Skin of body (tissue), 2 donors: ENCODE measurements around the gene USP9X. TPM values are rescaled to one million over a fixed set of nuclear protein-coding genes. Genes with fewer than 3 reads are reported as not detected.
"Not testable (repeated sequence)": the region's sequence is repeated elsewhere in the genome, so short reads cannot be mapped to it uniquely, and the experiment has no call there.

Experiments used
- DNase-seq: peaks from one replicate; lab custom pipeline; 2025; lab: John Stamatoyannopoulos, UW
- total RNA-seq: library from RNA; depleted of rRNA; stranded (reverse); fragments of >200 nt; gene quantifications from one replicate; pipeline ENCODE4 v1.2.3, GENCODE V29; 2014

Gene USP9X
- total RNA-seq, 1 donor from 2014 or later: 122 TPM

DNA sequence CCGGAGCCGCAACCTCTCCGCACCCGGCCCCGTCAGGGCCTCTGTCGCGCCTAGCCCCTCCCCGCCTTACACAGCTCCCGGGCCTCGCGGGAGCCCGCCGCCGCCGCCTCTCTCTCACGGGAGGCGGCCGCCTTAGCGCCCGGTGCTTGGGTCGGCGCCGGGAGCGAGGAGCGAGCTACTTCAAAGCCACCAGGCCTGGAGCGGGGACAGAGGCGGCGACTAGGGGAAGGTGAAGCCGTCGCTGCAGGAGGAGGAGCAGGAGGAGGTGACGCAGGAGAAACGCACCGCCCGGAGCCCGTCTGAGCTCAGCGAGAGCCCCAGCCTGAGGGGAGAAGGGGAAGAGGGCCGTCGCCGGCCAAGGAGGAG, 250 bp downstream of the USP9X start:
- DNase-seq: no peak

- DNase-seq: no peak
Measured at GRCh38 chrX:41085878-41086626, 807 bp downstream of the USP9X start.

DNA sequence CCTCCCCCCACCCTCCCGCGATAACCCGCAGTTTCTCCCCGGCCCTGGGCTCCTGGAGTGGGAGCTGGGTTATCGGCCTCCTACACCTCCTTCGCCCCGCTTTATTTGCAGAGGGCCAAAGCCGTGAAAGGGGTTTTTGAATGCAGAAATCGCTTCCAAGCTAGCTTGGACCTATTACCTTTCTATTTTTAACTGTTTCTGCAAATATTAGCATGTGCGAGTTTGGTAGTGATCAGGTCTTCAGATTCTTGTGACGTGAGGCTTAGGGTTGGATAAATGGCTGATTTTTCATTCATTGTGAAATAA, 1.3 kb downstream of the USP9X start:
- no peak for DNase-seq

DNA sequence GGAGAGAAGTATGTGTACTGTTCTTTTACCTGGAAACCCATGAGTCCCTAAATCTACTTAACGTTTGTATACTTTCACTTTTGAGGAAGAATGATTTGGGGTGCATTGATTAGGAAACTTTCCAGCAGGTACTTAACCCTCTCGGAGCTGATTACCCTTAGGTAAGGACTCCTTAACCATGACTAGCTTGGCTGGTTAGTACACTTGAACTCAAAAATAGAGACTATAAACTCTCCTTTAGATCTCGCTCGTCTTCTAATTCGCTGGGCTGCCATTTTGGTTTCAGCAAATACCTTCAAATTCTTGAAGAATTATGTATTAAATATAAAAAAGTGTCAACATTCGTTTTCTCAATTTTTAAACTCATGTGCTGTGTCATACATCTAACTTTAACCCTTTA, 2.0 kb downstream of the USP9X start:
- no peak for DNase-seq

GRCh38 chrX:41090568-41091238, 5.5 kb downstream of the USP9X start:
- no peak for DNase-seq

GRCh38 chrX:41092776-41093175, 7.5 kb downstream of the USP9X start:
- DNase-seq: no peak

GRCh38 chrX:41095174-41095573, 9.9 kb downstream of the USP9X start:
- no peak for DNase-seq

GRCh38 chrX:41095908-41096307, 10.7 kb downstream of the USP9X start:
- no peak for DNase-seq

DNA sequence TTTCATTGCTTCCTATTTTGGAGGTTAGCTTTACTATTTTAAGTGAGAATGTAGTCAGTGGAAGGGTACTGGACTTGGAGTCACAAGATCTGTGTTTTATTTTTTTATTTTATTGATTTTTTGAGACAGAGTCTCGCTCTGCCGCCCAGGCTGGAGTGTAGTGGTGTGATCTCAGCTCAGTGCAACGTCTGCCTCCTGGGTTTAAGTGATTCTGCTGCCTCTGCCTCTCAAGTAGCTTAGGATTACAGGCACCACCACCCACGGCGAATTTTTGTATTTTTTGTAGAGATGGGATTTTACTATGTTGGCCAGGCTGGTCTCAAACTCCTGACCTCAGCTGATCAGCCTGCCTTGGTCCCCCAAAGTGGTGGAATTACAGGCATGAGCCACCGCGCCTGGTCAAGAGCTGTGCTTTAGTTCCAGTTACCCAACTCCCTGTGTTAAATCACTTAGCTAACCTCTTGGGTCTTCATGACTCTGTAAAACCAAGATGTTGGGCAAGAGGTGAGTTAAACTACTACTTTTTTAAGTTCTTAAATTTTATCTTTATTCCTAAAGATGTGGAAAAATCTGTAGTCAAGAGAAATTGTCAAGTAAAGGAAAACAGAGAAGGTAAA, 11.2 kb downstream of the USP9X start:
- no peak for DNase-seq

DNA sequence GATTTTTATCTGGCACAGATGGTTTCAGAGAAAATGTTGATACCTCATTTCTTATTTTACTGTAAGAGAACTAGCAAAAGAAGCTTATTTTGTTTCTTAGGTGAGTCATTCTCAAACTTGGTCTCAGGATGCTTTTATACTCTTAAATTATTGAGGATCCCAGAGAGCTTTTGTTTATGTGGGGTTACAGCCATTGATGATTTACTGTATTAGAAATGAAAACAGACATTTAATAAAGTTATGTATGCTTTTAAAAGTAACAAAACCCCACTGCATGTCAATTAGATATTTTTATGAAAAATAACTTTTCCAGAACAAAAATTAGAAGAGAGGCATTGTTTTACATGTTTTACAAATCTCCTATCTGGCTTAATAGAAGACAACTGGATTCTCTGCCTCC, 12.1 kb downstream of the USP9X start:
- no peak for DNase-seq

GRCh38 chrX:41100200-41100599, 15.0 kb downstream of the USP9X start:
- no peak for DNase-seq

- no peak for DNase-seq
Measured at GRCh38 chrX:41100819-41101218, 15.6 kb downstream of the USP9X start.

DNA sequence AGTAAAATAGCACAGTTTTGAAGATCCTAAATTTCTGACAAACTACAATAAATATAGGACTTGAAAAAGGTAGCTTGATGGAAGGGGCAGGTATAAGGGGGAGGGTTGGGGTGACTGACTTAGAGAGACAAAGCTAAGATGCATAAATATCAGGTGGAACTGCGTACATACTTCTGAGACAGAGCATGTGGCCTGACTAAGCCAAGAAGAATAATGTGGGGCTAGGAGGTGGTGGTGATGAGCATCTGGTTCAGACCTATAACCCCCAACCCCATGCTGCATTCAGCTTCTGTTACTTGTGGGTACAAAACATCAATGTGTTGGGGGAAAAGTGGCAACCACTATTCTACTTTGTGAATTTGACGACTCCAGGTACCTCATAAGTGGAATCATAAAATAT, 19.8 kb downstream of the USP9X start:
- no peak for DNase-seq

GRCh38 chrX:41106257-41106656, 21.0 kb downstream of the USP9X start:
- DNase-seq: not testable (repeated sequence)

DNA sequence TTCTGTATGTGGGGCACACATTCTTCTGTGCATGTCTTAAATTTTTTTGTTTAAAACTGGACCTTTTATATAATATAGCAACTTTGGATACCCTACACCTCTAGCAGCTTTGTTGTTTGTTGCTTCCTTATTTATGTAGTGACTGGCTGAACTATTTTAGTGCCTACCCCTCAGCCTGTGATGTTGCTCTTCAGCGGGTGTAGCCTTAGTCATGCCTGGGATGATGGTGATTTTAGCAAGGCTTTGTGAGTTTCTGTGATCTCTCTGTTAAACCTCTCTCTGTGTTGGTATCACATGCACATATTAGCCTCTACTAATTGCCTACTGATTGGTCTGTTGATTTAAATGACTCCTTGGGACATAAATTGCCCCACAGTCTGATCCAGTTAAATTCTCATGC, 22.8 kb downstream of the USP9X start:
- no peak for DNase-seq

- DNase-seq: no peak
Measured at GRCh38 chrX:41108463-41109205, 23.4 kb downstream of the USP9X start.

DNA sequence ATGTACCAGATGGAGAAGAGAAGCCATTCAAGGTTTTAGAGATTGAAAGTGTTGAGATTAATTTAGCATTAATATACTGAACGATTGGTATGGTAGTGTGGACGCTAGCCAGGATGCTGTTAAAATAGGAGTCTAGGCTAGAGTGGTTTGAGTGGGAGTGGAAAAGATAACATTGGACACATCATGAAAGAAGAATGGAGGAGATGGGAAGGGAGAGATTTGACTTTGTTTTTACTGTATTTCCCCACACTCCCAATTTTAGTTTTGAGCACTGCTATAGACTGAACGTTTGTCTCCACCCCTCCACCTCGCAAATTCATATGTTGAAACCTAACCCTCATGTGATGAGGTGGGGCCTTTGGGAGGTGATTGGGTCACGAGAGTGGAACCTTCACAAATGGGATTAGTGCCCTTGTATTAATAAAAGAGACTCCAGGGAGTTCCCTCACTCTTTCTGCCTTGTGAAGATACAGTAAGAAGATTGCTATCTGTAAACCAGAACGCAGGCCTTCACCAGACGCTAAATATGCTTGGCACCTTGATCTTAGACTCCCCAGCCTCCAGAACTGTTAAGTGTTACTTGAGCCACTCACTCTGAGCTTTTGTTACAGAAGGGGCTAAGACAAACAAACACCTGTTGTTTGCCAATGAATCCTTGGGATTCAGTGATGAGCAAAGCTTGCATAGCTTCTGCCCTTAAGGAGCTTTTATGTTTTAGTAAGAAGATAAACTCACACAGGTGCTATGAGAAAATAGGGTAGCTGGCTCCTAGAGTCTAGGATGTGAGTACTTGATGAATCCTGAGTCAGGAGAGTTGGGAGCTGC, 25.8 kb downstream of the USP9X start:
- DNase-seq: no peak

- not testable (repeated sequence) for DNase-seq
Measured at GRCh38 chrX:41115104-41115425, 29.8 kb downstream of the USP9X start.

GRCh38 chrX:41116948-41117347, 31.7 kb downstream of the USP9X start:
- DNase-seq: no peak

- no peak for DNase-seq
Measured at GRCh38 chrX:41118156-41118555, 32.9 kb downstream of the USP9X start.

GRCh38 chrX:41119803-41120202, 34.6 kb downstream of the USP9X start:
- no peak for DNase-seq

- DNase-seq: no peak
Measured at GRCh38 chrX:41121766-41122165, 36.5 kb downstream of the USP9X start.
